ENCODE results near the gene PIP5K1A.

PIP5K1A gene

GRCh38 chr1:151287767-151288500 lies 89.6 kb downstream of the PIP5K1A start:
- Mint-ChIP-seq H3K4me1 (ENCODE audit: low read depth) (peaks cover 32% of the 10 kb centered on the region), H3K4me3 (no peak overlapping the region), H3K9me3 (ENCODE audit: low read depth) (no peaks in the 10 kb centered on the region), H3K27ac (no peak overlapping the region), H3K36me3 (no peaks in the 10 kb centered on the region), H3K27me3 (no peaks in the 10 kb centered on the region)

- Mint-ChIP-seq H3K9me3 (ENCODE audit: low read depth) (no peaks in the 10 kb centered on the region), H3K36me3 (no peaks in the 10 kb centered on the region), H3K4me3 (no peak overlapping the region), H3K4me1 (ENCODE audit: low read depth) (peaks cover 28% of the 10 kb centered on the region), H3K27ac (peak overlapping the region; percentile 7), H3K27me3 (no peaks in the 10 kb centered on the region)
These were observed 90.2 kb downstream of the PIP5K1A start for GRCh38 chr1:151288502-151288901.

- Mint-ChIP-seq H3K4me1 (ENCODE audit: low read depth) (peaks cover 20% of the 10 kb centered on the region), H3K27me3 (no peaks in the 10 kb centered on the region), H3K36me3 (no peaks in the 10 kb centered on the region), H3K4me3 (no peak overlapping the region), H3K9me3 (ENCODE audit: low read depth) (no peaks in the 10 kb centered on the region), H3K27ac (peak overlapping the region; percentile 7)
These were observed 91.0 kb downstream of the PIP5K1A start for GRCh38 chr1:151289080-151289935.

- Mint-ChIP-seq H3K4me1 (ENCODE audit: low read depth) (peaks cover 13% of the 10 kb centered on the region), H3K36me3 (no peaks in the 10 kb centered on the region), H3K27me3 (no peaks in the 10 kb centered on the region), H3K4me3 (no peak overlapping the region), H3K9me3 (ENCODE audit: low read depth) (no peaks in the 10 kb centered on the region), H3K27ac (no peak overlapping the region)
These were observed 91.8 kb downstream of the PIP5K1A start for GRCh38 chr1:151289991-151290708.

- H3K27me3 Mint-ChIP-seq, result no peaks in the 10 kb centered on the region
- H3K36me3 Mint-ChIP-seq, result no peaks in the 10 kb centered on the region
- H3K4me3 Mint-ChIP-seq, result no peak overlapping the region
- H3K27ac Mint-ChIP-seq, result no peak overlapping the region
- H3K4me1 Mint-ChIP-seq (ENCODE audit: low read depth), result peaks cover 13% of the 10 kb centered on the region
- no peaks in the 10 kb centered on the region for H3K9me3 Mint-ChIP-seq (ENCODE audit: low read depth)
These were observed 92.5 kb downstream of the PIP5K1A start for GRCh38 chr1:151290709-151291303.

- H3K4me3 Mint-ChIP-seq, result no peak overlapping the region
- no peak overlapping the region for H3K27ac Mint-ChIP-seq
- no peaks in the 10 kb centered on the region for H3K36me3 Mint-ChIP-seq
- no peaks in the 10 kb centered on the region for H3K27me3 Mint-ChIP-seq
- peaks cover 11% of the 10 kb centered on the region for H3K4me1 Mint-ChIP-seq (ENCODE audit: low read depth)
- no peaks in the 10 kb centered on the region for H3K9me3 Mint-ChIP-seq (ENCODE audit: low read depth)
These were observed 94.1 kb downstream of the PIP5K1A start for GRCh38 chr1:151292207-151293030.

GRCh38 chr1:151293093-151293492 lies 94.7 kb downstream of the PIP5K1A start:
- Mint-ChIP-seq H3K4me3 (no peak overlapping the region), H3K36me3 (no peaks in the 10 kb centered on the region), H3K27me3 (no peaks in the 10 kb centered on the region), H3K9me3 (ENCODE audit: low read depth) (no peaks in the 10 kb centered on the region), H3K27ac (peak overlapping the region; percentile 61), H3K4me1 (ENCODE audit: low read depth) (peaks cover 11% of the 10 kb centered on the region)

GRCh38 chr1:151294742-151295462 lies 96.5 kb downstream of the PIP5K1A start:
- peak overlapping the region; percentile 46 for H3K27ac Mint-ChIP-seq
- no peaks in the 10 kb centered on the region for H3K4me1 Mint-ChIP-seq (ENCODE audit: low read depth)
- no peaks in the 10 kb centered on the region for H3K27me3 Mint-ChIP-seq
- no peaks in the 10 kb centered on the region for H3K36me3 Mint-ChIP-seq
- H3K4me3 Mint-ChIP-seq, result no peak overlapping the region
- no peaks in the 10 kb centered on the region for H3K9me3 Mint-ChIP-seq (ENCODE audit: low read depth)

Data from activated naive CD8-positive, alpha-beta T cell (primary cell).